ENCODE data around the gene PRDX5. TPM values are rescaled to one million over a fixed set of nuclear protein-coding genes. Genes with fewer than 3 reads are reported as not detected.

PRDX5 gene
- total and polyA plus RNA-seq, 3 donors from 2014 or later: 189 to 287 (median 271) TPM

GRCh38 chr11:64275841-64276240, 42.1 kb upstream of the PRDX5 start:
- 82 to 88% methylated on average over 2 of the region's 2 CpGs for WGBS, 2 donors
- TF ChIP-seq CTCF (IDR thresholded peaks at IDR 0.05) (no peak), POLR2A (IDR thresholded peaks at IDR 0.05) (no peak)

GRCh38 chr11:64276653-64277431, 41.1 kb upstream of the PRDX5 start:
- peaks cover 7% of the 10 kb centered on the region for H3K4me1 ChIP-seq
- TF ChIP-seq CTCF (IDR thresholded peaks at IDR 0.05) (no peak), POLR2A (IDR thresholded peaks at IDR 0.05) (no peak)
- H3K27ac ChIP-seq: no peak overlapping the region
- no peaks in the 10 kb centered on the region for H3K9me3 ChIP-seq
- intact Hi-C loops (cut with DNase I; ENCODE audit: low total_unique reads): no loop called here
- H3K4me3 ChIP-seq: no peak overlapping the region
- 81 to 83% methylated on average over 15 to 17 of the region's 17 CpGs for WGBS, 2 donors
- no peak for DNase-seq
- no peaks in the 10 kb centered on the region for H3K36me3 ChIP-seq (ENCODE audit: low read depth, missing control alignments)
- no peaks in the 10 kb centered on the region for H3K27me3 ChIP-seq

More at GRCh38 chr11:64275841-64276240, 42.1 kb upstream of the PRDX5 start:
- Histone ChIP-seq H3K4me3 (no peak overlapping the region), H3K27me3 (no peaks in the 10 kb centered on the region), H3K9me3 (no peaks in the 10 kb centered on the region), H3K4me1 (peaks cover 13% of the 10 kb centered on the region), H3K36me3 (ENCODE audit: low read depth, missing control alignments) (no peaks in the 10 kb centered on the region), H3K27ac (no peak overlapping the region)
- intact Hi-C loops (cut with DNase I; ENCODE audit: low total_unique reads): no loop called here
- no peak for DNase-seq

GRCh38 chr11:64278576-64279190, 39.2 kb upstream of the PRDX5 start:
- 76 to 86% methylated on average over 4 to 8 of the region's 8 CpGs for WGBS, 2 donors
- no peaks in the 10 kb centered on the region for H3K36me3 ChIP-seq (ENCODE audit: low read depth, missing control alignments)
- DNase-seq: no peak

GRCh38 chr11:64281957-64282770, 35.8 kb upstream of the PRDX5 start:
- 93 to 94% methylated on average over 22 of the region's 22 CpGs for WGBS, 2 donors
- Histone ChIP-seq H3K4me3 (no peak overlapping the region), H3K27me3 (no peaks in the 10 kb centered on the region), H3K4me1 (peaks cover 23% of the 10 kb centered on the region), H3K36me3 (ENCODE audit: low read depth, missing control alignments) (no peaks in the 10 kb centered on the region), H3K9me3 (no peaks in the 10 kb centered on the region), H3K27ac (no peak overlapping the region)
- intact Hi-C loops (cut with DNase I; ENCODE audit: low total_unique reads): no loop called here
- TF ChIP-seq POLR2A (IDR thresholded peaks at IDR 0.05) (no peak), CTCF (IDR thresholded peaks at IDR 0.05) (no peak)
- no peak for DNase-seq

More at GRCh38 chr11:64278576-64279190, 39.2 kb upstream of the PRDX5 start:
- H3K27me3 ChIP-seq: no peaks in the 10 kb centered on the region
- H3K4me3 ChIP-seq: no peak overlapping the region
- H3K4me1 ChIP-seq: peaks cover 7% of the 10 kb centered on the region
- TF ChIP-seq CTCF (IDR thresholded peaks at IDR 0.05): no peak
- TF ChIP-seq POLR2A (IDR thresholded peaks at IDR 0.05): no peak
- H3K9me3 ChIP-seq: no peaks in the 10 kb centered on the region
- intact Hi-C loops (cut with DNase I; ENCODE audit: low total_unique reads): no loop called here
- no peak overlapping the region for H3K27ac ChIP-seq

Measured in testis (tissue), 3 donors.